Epithelial cell of esophagus (primary cell): ENCODE data around the gene KDM3A.

ENCODE experiments used
- DNase-seq: peaks from one replicate; pipeline ENCODE4 v3.0.0; 2010; ENCODE audit warnings: low read depth
- H3K4me3 ChIP-seq: 2 replicates; pipeline ENCODE4 v1.5.1; 2011; ENCODE audit warnings: mild to moderate bottlenecking, low read length, control low read depth
- TF ChIP-seq, protein P1 (sequence below): IDR thresholded peaks from 2 replicates; pipeline ENCODE4 v1.5.1; 2011; ENCODE audit warnings: low read depth, mild to moderate bottlenecking, low read length, control low read depth, inconsistent platforms; ENCODE audit not compliant: insufficient read depth; ENCODE audit errors: missing control alignments

Gene KDM3A

GRCh38 chr2:86454238-86454637, 13.1 kb downstream of the KDM3A start:
- no peak for DNase-seq
- TF ChIP-seq, protein P1, sequence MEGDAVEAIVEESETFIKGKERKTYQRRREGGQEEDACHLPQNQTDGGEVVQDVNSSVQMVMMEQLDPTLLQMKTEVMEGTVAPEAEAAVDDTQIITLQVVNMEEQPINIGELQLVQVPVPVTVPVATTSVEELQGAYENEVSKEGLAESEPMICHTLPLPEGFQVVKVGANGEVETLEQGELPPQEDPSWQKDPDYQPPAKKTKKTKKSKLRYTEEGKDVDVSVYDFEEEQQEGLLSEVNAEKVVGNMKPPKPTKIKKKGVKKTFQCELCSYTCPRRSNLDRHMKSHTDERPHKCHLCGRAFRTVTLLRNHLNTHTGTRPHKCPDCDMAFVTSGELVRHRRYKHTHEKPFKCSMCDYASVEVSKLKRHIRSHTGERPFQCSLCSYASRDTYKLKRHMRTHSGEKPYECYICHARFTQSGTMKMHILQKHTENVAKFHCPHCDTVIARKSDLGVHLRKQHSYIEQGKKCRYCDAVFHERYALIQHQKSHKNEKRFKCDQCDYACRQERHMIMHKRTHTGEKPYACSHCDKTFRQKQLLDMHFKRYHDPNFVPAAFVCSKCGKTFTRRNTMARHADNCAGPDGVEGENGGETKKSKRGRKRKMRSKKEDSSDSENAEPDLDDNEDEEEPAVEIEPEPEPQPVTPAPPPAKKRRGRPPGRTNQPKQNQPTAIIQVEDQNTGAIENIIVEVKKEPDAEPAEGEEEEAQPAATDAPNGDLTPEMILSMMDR = no peak
- no peak overlapping the region for H3K4me3 ChIP-seq

GRCh38 chr2:86455181-86455580, 14.0 kb downstream of the KDM3A start:
- no peak for DNase-seq
- TF ChIP-seq, protein P1 = no peak
- no peak overlapping the region for H3K4me3 ChIP-seq

DNA sequence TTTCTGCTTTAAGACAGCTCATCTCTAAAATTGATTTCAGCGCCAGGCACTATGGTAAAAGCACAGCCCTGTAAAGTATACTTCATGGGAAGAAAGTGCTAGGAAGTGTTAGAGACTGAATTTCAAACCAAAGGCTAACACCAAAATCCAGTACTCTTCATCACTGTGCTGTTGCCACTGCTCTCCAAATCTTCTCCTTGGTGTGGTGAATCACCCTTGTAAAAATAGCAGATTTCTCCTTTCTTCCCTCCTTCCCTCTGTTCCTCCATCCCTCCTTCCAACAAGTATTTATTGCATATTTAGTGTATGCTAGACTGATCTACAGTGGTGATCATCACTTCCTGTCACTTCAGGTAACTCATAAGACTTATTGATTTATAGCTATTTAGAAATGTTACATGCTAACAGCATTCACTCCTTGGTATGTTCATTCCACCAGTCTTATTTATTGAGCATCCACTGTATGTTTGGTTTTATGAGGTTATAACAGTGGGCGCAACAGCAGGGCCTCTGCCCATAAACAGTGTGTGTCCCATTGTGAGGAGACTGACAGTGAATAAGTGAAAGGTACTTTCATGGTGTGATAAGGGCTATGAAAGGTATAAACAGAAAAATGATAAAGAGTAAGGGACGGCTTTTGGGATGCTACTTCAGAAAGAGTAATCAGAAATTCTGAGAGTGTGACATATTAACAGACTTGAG, 20.0 kb downstream of the KDM3A start:
- DNase-seq = no peak

GRCh38 chr2:86464652-86465051, 23.5 kb downstream of the KDM3A start:
- DNase-seq = no peak
- TF ChIP-seq, protein P1 = no peak
- no peak overlapping the region for H3K4me3 ChIP-seq

More for the DNA sequence above, 20.0 kb downstream of the KDM3A start:
- TF ChIP-seq, protein P1 = no peak
- H3K4me3 ChIP-seq = no peak overlapping the region

GRCh38 chr2:86466306-86466705, 25.1 kb downstream of the KDM3A start:
- DNase-seq = no peak
- TF ChIP-seq, protein P1 = no peak
- H3K4me3 ChIP-seq = no peak overlapping the region

DNA sequence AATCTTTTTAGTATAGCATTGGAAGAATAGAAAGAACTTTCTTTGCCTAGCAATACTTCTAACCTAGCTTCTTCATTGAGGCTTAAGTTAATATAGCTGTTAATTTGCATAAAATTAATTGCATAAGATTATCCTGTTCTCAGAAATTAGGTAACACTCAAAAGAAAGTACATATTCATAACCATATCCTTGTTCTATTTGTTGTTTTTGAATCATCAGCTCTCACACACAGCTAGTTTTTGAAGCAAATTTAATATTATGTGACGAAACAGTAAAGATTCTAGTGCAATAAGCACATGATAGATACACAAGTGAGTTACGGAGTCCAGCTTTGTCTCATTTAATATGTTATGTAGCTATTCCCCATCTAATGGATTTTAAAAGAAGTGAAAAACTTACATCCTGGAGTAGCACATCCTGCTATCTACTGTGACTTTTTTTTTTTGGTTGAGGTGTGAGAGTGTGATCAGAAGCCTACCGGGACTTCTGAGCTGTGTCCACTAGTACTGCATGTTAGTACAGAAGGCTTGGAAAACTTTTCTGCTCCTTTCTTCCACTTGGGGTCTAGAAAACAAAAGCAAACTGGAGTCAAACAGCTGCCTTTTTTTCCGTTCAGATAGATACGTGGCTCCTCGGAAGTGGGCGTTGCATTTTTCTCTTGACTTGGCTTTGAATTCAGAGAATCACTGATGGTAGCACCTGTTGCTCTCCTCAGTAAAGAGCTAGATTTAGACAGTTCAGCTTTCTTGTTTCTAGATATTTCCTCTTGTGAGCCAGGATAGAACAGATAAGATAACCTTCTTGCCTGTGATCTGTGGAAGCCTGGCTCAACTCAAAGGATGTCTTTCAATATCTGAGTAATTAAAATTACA, 27.2 kb downstream of the KDM3A start:
- H3K4me3 ChIP-seq = no peak overlapping the region
- DNase-seq = no peak

More for the DNA sequence above, 27.2 kb downstream of the KDM3A start:
- TF ChIP-seq, protein P1 = no peak
